Fibroblast of pulmonary artery (primary cell): Measurements from ENCODE around the gene MYH11.

Experiments
- DNase-seq: peaks from one replicate; pipeline ENCODE4 v3.0.0-alpha.2; 2010; ENCODE audit warnings: low read depth
- H3K4me3 ChIP-seq: replicated peaks from 2 replicates; pipeline ENCODE4 v1.5.1; 2011; ENCODE audit warnings: low read depth, mild to moderate bottlenecking, control low read depth, low read length, moderate library complexity
- TF ChIP-seq, protein P1 (sequence below): IDR thresholded peaks from 2 replicates; pipeline ENCODE4 v1.5.1; 2011; ENCODE audit warnings: mild to moderate bottlenecking, control low read depth, low read length, inconsistent platforms; ENCODE audit errors: missing control alignments

Gene MYH11

GRCh38 chr16:15879255-15879811, 22.5 kb upstream of the MYH11 start:
- TF ChIP-seq, protein P1, sequence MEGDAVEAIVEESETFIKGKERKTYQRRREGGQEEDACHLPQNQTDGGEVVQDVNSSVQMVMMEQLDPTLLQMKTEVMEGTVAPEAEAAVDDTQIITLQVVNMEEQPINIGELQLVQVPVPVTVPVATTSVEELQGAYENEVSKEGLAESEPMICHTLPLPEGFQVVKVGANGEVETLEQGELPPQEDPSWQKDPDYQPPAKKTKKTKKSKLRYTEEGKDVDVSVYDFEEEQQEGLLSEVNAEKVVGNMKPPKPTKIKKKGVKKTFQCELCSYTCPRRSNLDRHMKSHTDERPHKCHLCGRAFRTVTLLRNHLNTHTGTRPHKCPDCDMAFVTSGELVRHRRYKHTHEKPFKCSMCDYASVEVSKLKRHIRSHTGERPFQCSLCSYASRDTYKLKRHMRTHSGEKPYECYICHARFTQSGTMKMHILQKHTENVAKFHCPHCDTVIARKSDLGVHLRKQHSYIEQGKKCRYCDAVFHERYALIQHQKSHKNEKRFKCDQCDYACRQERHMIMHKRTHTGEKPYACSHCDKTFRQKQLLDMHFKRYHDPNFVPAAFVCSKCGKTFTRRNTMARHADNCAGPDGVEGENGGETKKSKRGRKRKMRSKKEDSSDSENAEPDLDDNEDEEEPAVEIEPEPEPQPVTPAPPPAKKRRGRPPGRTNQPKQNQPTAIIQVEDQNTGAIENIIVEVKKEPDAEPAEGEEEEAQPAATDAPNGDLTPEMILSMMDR = no peak
- peak; percentile 91 for DNase-seq
- H3K4me3 ChIP-seq = no peak overlapping the region

- TF ChIP-seq, protein P1 = no peak
- DNase-seq = no peak
- no peak overlapping the region for H3K4me3 ChIP-seq
Measured at GRCh38 chr16:15876503-15876902, 19.7 kb upstream of the MYH11 start.

DNA sequence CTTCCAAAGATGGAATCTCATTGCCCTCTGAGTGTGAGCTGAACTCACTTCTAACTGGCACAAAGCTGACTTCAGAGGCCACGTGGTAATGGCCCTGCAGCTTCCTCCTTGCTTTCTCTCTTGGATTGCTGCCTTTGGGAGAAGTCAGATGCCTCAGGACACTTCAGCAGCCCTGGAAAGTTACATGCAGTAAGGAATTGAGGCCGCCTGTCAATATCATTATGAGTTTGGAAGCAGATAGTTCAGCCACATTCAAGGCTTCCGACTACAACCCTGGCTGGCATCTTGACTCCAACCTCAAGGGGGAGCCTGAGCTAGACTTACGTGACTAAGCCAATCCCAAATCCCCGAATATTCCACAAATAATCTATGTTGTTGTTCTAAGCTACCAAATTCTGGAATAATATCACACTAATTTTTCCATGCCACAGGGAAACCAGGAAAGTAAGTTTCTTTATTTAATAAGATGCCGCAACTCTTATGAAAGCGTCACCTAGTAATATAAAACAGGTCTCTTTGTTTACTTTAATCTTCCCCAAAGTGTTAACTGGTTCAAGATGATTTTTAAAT, 18.0 kb upstream of the MYH11 start:
- H3K4me3 ChIP-seq = no peak overlapping the region
- TF ChIP-seq, protein P1 = peak; percentile 92
- peak; percentile 84 for DNase-seq

- no peak for DNase-seq
- no peak overlapping the region for H3K4me3 ChIP-seq
- TF ChIP-seq, protein P1 = no peak
Measured at GRCh38 chr16:15873737-15874136, 16.9 kb upstream of the MYH11 start.

GRCh38 chr16:15873301-15873700, 16.5 kb upstream of the MYH11 start:
- H3K4me3 ChIP-seq = no peak overlapping the region
- TF ChIP-seq, protein P1 = no peak
- DNase-seq = no peak

DNA sequence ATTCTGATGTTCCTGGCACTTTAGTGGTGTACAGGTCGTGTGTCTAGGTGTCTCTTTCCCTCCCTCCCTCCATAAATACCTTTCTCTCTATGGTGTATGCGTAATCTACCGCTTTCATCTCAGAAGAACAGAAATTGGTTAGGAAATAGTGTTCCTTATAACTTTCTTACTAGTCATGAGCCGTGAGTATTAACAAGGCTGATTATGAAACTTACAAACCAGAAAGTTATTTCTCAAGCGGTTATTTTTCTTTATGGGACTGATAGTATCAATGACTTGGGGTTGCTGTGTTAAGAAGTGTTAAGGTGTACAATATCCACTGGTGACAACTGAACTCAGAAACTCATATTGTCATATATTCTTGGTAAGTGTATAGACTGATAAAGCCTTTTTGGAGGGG, 13.2 kb upstream of the MYH11 start:
- DNase-seq = no peak
- no peak overlapping the region for H3K4me3 ChIP-seq
- TF ChIP-seq, protein P1 = no peak

- no peak for DNase-seq
- TF ChIP-seq, protein P1 = no peak
- no peak overlapping the region for H3K4me3 ChIP-seq
Measured at GRCh38 chr16:15866451-15866850, 9.6 kb upstream of the MYH11 start.
